HG02571 (cell line): ENCODE results near the gene ZNF277.
A peak's percentile ranks its signal among the peaks of the same experiment; 100 is the strongest.
"Not testable (repeated sequence)": the region's sequence is repeated elsewhere in the genome, so short reads cannot be mapped to it uniquely, and the experiment has no call there.

Experiments used
- ATAC-seq: cut with Tn5 transposase; IDR thresholded peaks from one replicate; pipeline ENCODE4 v1.9.1; 2021; ENCODE audit warnings: mild to moderate bottlenecking, moderate library complexity; ENCODE audit not compliant: unreplicated experiment

Gene ZNF277

GRCh38 chr7:112286250-112287086, 80.0 kb downstream of the ZNF277 start:
- ATAC-seq = peak; percentile 74

GRCh38 chr7:112288301-112288700, 81.8 kb downstream of the ZNF277 start:
- no peak for ATAC-seq

- no peak for ATAC-seq
Observed at GRCh38 chr7:112290065-112290464, 83.6 kb downstream of the ZNF277 start.

- ATAC-seq = no peak
Observed at GRCh38 chr7:112292162-112292561, 85.7 kb downstream of the ZNF277 start.

DNA sequence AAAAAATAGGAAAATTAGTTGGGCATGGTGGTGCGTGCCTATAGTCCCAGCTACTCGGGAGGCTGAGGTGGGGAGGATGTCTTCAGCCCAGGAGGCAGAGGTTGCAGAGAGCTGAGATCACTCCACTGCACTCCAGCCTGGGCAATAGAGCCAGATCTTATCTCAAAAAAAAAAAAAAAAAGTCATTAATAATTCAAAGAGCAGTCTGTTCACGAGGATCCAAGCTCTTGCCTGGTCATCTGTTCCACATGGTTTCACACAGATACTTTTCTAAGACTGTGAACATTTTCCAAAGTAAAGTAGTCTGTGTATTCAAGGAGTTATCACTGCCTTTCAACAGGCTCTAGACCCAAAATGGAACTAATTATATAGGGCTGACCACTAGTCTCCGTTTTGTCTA, 86.9 kb downstream of the ZNF277 start:
- no peak for ATAC-seq

- ATAC-seq = no peak
Observed at GRCh38 chr7:112296432-112296831, 89.9 kb downstream of the ZNF277 start.

DNA sequence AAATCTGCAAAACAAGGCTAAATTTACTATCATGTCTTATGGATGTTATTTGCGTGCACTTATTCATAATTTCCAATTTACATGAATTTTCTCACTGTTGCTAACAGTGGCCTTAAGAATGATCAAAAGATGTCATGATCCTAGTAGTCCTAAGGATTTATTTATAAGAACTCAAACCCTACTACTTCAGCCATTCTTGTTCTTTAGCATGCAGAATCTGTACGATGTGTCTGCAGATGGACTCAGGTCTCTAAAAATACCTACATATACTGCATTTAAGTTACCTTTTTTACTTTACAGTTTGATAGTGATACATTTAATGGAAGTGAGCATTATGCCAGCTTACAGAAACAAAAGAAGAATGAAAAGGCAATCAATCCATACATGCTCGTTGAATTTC, 91.2 kb downstream of the ZNF277 start:
- ATAC-seq = no peak

GRCh38 chr7:112298543-112299100, 92.1 kb downstream of the ZNF277 start:
- no peak for ATAC-seq

DNA sequence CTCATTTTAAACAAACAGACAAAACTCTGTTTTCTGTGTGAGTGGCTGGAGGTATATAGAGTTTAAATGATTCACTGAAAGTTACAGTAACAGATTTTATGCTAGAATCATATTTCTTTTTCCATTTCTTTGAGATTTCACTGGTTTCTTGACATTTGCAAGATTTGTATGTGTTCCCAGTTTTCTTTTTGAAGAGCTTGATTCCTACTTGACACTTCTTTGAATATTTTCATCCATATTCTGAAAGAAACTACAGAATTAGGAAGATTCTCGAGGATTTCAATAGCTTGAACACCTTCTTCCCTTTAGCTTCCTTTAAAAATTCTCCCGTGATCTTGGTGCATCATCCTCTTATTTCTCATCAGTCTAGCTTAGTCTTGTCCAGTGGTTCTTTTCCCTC, 93.6 kb downstream of the ZNF277 start:
- ATAC-seq = no peak

- ATAC-seq = no peak
Observed at GRCh38 chr7:112300831-112301407, 94.4 kb downstream of the ZNF277 start.

DNA sequence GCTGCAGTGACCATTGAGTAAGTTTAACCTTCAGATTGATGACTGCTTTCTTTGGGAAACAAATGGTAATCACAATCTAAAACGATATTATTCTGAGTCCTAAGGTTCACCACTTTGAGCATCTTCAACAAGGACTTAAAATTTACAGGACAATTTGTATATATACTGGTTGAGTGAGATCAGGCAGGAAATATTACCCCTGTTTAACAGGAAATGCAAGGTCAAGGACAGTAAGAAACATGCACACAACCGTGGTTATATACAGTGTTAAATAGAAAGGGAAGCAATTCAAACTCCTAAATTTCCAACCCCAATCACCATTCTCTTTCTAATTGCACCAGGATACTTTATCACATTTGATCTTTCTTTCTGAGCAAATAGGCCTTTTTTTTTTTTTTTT, 96.1 kb downstream of the ZNF277 start:
- ATAC-seq = no peak

- ATAC-seq = no peak
Observed at GRCh38 chr7:112306903-112307302, 100.4 kb downstream of the ZNF277 start.

DNA sequence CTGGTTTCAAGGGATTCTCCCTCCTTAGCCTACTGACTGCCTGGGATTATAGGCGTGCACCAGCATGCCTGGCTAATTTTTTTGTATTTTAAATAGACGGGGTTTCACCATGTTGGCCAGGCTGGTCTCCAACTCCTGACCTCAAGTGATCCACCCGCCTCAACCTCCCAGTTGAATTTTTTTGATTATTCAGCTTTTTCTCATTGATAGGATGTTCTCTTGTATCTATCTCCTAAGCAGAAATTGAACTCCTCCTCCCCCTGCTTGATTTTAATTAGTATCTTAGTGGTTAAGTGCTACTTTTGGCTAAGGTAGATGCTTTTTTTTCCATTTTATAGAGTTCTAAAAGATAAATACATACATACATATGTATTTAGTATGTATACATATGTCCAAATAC, 101.0 kb downstream of the ZNF277 start:
- ATAC-seq = no peak

- ATAC-seq = no peak
Observed at GRCh38 chr7:112308974-112309373, 102.5 kb downstream of the ZNF277 start.

GRCh38 chr7:112316803-112317202, 110.3 kb downstream of the ZNF277 start:
- not testable (repeated sequence) for ATAC-seq

DNA sequence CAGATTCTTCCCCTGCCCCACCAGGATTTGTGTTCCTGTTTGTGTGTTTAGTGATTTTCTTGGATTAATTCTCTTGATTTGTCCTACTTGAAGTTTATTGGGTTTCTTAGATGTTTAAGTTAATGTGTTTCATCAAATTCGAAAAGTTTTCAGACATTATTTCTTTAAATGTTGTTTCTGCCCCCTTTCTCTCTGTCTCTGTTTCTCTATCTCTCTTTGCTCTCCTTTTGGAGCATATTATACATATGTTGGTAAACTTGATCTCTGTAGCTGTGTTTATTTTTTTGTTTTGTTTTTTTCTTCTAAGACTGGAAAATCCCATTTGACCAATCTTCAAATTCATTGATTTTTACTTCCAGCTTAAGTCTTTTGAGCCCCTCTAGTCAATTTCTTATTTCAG, 115.6 kb downstream of the ZNF277 start:
- no peak for ATAC-seq

DNA sequence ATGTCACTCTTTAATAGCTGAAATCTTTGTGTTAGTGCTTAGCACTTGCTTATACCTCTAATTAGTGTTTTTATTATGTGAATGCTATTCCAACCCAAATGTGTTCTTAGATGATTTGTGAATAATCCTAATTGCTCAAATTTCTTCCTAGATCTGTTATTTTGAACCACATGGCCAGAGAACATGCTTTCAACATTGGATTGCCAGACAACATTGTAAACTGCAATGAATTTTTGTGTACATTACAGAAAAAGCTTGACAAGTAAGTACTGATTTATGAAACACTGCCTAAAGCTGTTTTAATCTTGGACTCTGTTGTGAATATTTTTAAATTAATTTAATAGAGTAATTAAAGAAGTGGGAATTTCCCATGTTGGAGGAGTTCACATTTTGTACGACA, 121.1 kb downstream of the ZNF277 start:
- no peak for ATAC-seq

DNA sequence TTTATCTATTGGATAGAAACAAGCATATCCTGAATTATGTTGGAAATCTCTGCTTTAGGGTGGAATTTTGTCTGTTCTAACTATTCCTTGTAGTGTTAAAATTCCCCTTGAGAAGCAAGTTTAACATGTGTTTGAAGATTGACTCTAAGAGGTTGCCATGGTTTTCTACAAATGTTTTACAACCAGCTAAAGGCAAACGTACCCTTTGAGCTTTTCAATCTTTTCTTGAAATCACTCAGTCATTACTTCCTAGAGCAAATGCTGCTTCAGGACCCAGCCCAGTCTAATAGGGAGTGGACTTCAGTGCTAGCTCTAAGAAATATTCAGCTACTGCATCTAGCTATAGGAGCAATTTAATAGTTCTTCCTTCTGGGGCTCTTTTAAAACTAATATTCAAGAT, 125.0 kb downstream of the ZNF277 start:
- no peak for ATAC-seq

GRCh38 chr7:112334366-112334765, 127.9 kb downstream of the ZNF277 start:
- no peak for ATAC-seq

DNA sequence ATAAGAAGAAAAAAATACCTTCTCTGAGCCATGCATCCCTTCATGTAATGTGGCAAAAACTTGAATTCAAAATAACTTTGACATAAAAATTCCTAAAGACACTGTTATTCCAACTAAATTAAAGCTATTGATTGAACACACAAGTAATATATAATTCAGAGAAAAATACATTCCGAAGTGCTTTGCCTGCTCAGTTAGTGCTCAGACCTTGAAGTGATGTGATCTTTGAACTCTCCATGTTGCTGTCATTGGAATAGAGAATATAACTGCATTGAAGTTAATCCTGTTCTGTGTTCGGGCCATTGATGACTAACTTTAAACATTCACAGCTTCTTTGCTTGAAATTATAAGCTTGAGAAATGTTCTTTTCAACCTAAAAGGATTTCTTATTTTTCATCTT, 129.8 kb downstream of the ZNF277 start:
- no peak for ATAC-seq

GRCh38 chr7:112336936-112337576, 130.6 kb downstream of the ZNF277 start:
- ATAC-seq = no peak

- ATAC-seq = no peak
Observed at GRCh38 chr7:112337892-112338291, 131.4 kb downstream of the ZNF277 start.
